Psoas muscle (tissue), 8 donors: ENCODE measurements around the gene SIGLEC10. TPM values are rescaled to one million over a fixed set of nuclear protein-coding genes. Genes with fewer than 3 reads are reported as not detected.
"Not testable (repeated sequence)": the region's sequence is repeated elsewhere in the genome, so short reads cannot be mapped to it uniquely, and the experiment has no call there.

ENCODE experiments used
- ATAC-seq, 4 donors: fragments of 200-7000 bp; cut with Tn5 transposase; one replicate each; pipeline ENCODE4 v1.9.1; 2020; ENCODE audit warnings: moderate library complexity in 3 of 4, mild to moderate bottlenecking in 2 of 4
- DNase-seq, 2 donors: peaks; one replicate each; pipeline ENCODE4 v3.0.0-alpha.2; 2020
- H3K27ac ChIP-seq: fragments of 200-600 bp; one replicate; pipeline ENCODE4 v1.8.0; 2022
- H3K27me3 ChIP-seq, 3 donors: fragments of 200-600 bp in 1 of 3; one replicate each; pipeline versions ENCODE4 v1.6.1 to v1.8.0; 2013 to 2022; ENCODE audit warnings: low read length in 2 of 3, mild to moderate bottlenecking in 2 of 3, moderate library complexity in 1 of 3; ENCODE audit not compliant: insufficient read depth in 3 of 3
- H3K36me3 ChIP-seq, 2 donors: fragments of 200-600 bp in 1 of 2; one replicate each; pipeline versions ENCODE4 v1.6.1 to v1.8.0; 2013 to 2022; ENCODE audit warnings: low read depth in 1 of 2, mild to moderate bottlenecking in 1 of 2, moderate library complexity in 1 of 2; ENCODE audit not compliant: insufficient read depth in 1 of 2
- H3K4me1 ChIP-seq: fragments of 200-600 bp; one replicate; pipeline ENCODE4 v1.8.0; 2022
- H3K4me3 ChIP-seq: fragments of 200-600 bp; one replicate; pipeline ENCODE4 v1.8.0; 2022; ENCODE audit warnings: mild to moderate bottlenecking
- H3K9me3 ChIP-seq: fragments of 200-600 bp; one replicate; pipeline ENCODE4 v1.8.0; 2022
- CTCF ChIP-seq: fragments of 200-600 bp; IDR thresholded peaks from one replicate; pipeline ENCODE4 v1.8.0; 2022; ENCODE audit warnings: antibody characterized with exemption
- WGBS, 3 donors: extraction: QIAGEN DNeasy Blood & Tissue Kit; methylation state at CpG; one replicate each; pipeline versions ENCODE4 v1.1.6 to v1.1.7; 2013; 5-methylcytosine and 5-hydroxymethylcytosine counted together
- intact Hi-C, 2 donors: fragments of 100-400 bp; cut with DNase I; formaldehyde crosslinking; loops; one replicate each; pipeline versions ENCODE4 v1.11.0 to v1.14.2; 2022
- polyA plus RNA-seq, 3 donors: library from polyadenylated mRNA; stranded (reverse); fragments of 200-250 nt; gene quantifications; one replicate each; pipeline ENCODE4 v1.2.3, GENCODE V29; 2013
- total RNA-seq, 4 donors: library from RNA; stranded (reverse); fragmentation: NEBNext Ultra II Directional in 2 of 4; extraction: Animal tissue kit (Norgen Biotek cat#: 25700) in 2 of 4; gene quantifications; one replicate each; pipeline versions ENCODE4 v1.2.1 to v1.2.4, GENCODE V29; 2021 to 2023
- donor health status: healthy with polysubstance abuse.
- donor health status: DM: no; HTN: no; CAD: no; lungs with moderate emphysema.
- donor health status: Bipolar disorder and iron deficiency.
- donor health status: healthy.
- donor health status: DM: yes; HTN: yes; CAD: no.
- donor health status: DM: no; HTN: no; CAD: no.
- donor health status: DM: no; HTN: no; CAD: no.
- donor health status: DM: yes; HTN: yes; CAD: no.

The SIGLEC10 gene
- total and polyA plus RNA-seq, 7 donors, result 0.09 to 1.1 (median 0.73) TPM

- H3K4me3 ChIP-seq, result no peak overlapping the region
- ATAC-seq, result no peak
- 84 to 90% (median 89%) methylated on average over 2 of the region's 2 CpGs for WGBS, 3 donors
- no peak for TF ChIP-seq CTCF
- no peaks in the 10 kb centered on the region for H3K9me3 ChIP-seq
- intact Hi-C loops, result no loop called here
- no peak overlapping the region for H3K27ac ChIP-seq
- no peaks in the 10 kb centered on the region for H3K36me3 ChIP-seq
- H3K4me1 ChIP-seq, result no peaks in the 10 kb centered on the region
- peaks cover 0 to 12% (median 9%) of the 10 kb centered on the region in 3 donors for H3K27me3 ChIP-seq
- no peak for DNase-seq
These were observed 1.3 kb upstream of the SIGLEC10 start for GRCh38 chr19:51418707-51419106.

DNA sequence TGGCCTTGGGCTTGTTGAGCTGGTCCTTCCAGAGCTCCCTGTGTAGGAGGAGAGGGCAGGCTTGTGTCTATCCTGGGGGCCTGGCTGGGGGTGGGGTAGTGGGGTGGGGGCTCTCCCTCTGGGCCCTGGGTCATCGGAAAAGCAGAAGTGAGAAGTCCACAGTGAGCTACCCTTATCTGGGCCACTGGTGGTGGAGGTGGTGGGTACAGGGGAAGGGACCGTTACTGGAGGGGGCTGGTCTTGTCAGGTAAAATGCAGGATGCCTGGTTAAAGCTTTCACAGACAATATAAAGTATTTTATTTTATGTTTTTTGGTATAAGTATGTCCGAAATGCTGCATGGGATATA is 342 bp upstream of the SIGLEC10 start:
- intact Hi-C loops, result no loop called here
- Histone ChIP-seq H3K27ac (no peak overlapping the region), H3K27me3 (peaks cover 0 to 12% (median 9%) of the 10 kb centered on the region in 3 donors), H3K36me3 (no peaks in the 10 kb centered on the region), H3K4me1 (no peaks in the 10 kb centered on the region), H3K9me3 (no peaks in the 10 kb centered on the region), H3K4me3 (no peak overlapping the region)
- DNase-seq (no peak), ATAC-seq (no peak)
- TF ChIP-seq CTCF, result no peak
- 64 to 93% (median 73%) methylated on average over 3 of the region's 3 CpGs for WGBS, 3 donors

DNA sequence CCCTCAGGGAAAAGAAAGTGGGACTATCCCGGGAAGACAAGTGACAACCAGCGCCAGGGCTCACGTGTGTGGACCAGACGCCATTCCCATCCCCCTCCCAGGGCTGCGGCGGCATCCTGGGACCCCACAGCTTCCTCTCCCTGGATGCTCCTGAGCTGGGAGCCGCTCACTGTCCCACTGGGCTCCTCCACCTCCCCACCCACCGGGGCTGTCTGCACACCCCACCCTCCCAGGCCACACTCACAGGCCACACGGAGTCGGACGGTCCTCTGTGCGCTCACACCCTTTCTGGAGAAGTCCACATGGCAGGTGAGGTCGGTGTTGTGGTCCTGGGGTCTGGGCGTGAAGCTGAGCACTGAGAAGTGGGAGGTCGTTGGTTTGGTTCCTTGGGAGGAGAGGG is 1.0 kb downstream of the SIGLEC10 start:
- H3K9me3 ChIP-seq, DNase-seq, H3K4me1 ChIP-seq, H3K36me3 ChIP-seq, H3K4me3 ChIP-seq, ATAC-seq, H3K27ac ChIP-seq, intact Hi-C loops: not testable (repeated sequence)
- 66 to 75% (median 75%) methylated on average over 14 to 15 of the region's 15 CpGs for WGBS, 3 donors
- peaks cover 0 to 10% (median 9%) of the 10 kb centered on the region in 3 donors for H3K27me3 ChIP-seq

DNA sequence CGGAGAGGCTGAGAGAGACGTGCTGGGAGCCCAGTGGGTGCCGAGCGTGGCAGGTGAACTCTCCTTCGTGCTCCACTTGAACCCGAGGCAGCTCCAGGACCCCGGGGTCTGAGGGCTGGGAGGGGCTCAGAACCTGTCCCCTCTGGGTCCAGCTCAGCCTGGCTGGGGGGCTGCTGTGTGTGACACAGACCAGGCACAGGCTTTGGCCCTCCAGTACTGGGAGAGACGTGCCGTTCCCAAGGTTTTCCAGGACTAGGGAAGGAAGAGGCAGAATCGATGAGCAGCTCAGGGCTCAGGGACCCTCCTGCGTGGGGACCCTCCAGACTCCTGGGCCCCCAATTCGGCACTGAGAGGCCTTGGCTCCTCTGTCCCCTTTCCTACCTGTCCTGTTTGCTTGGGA is 2.3 kb downstream of the SIGLEC10 start:
- no peaks in the 10 kb centered on the region for H3K36me3 ChIP-seq
- TF ChIP-seq CTCF, result no peak
- H3K4me1 ChIP-seq, result no peaks in the 10 kb centered on the region
- no peak overlapping the region for H3K4me3 ChIP-seq
- H3K27ac ChIP-seq, result no peak overlapping the region
- intact Hi-C loops, result no loop called here
- no peaks in the 10 kb centered on the region for H3K9me3 ChIP-seq
- peaks cover 0 to 5% (median 3%) of the 10 kb centered on the region in 3 donors for H3K27me3 ChIP-seq
- ATAC-seq (no peak), DNase-seq (no peak)
- 84 to 86% (median 85%) methylated on average over 11 to 12 of the region's 12 CpGs for WGBS, 3 donors

DNA sequence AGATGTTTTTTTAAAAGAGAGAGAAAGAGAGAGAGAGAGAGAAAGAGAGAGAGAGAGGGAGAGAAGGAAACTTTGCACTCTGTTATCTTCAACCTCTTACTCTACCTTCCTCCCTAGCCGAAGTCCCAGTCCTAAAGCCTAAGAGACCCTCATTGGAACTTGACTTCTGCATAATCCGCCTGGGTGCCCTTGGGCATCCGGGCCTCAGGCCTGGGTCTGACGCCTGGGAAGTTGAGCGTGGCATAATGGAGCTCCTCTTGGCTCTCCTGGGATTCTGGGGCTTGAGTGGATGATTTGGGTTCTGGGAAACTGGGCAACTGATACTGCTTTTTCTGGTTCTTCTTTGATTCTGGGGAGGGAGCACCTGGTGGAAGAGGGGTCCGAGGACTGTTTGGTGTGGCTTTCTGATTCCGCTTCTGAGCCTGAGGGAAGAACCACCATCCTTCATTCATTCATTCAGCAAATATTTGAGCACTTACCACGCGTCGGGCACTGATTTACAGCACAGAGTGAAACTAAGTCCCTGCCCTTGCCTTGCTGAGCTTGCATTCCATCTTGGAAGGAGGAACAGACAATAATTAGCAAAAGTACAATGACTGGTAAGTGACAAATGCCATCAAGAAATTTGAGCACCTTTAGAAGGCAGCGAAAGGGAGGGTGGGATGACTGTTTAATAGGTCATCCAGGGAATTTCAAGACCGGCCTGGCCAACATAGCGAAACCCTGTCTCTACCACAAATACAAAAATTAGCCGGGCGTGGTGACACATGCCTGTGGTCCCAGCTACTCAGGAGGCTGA is 6.3 kb downstream of the SIGLEC10 start:
- intact Hi-C loops, result no loop called here
- no peak for ATAC-seq
- Histone ChIP-seq H3K4me3 (no peak overlapping the region), H3K27me3 (no peaks in the 10 kb centered on the region), H3K27ac (no peak overlapping the region), H3K36me3 (no peaks in the 10 kb centered on the region), H3K4me1 (no peaks in the 10 kb centered on the region), H3K9me3 (peaks cover 2% of the 10 kb centered on the region)
- no peak for TF ChIP-seq CTCF
- 85 to 93% (median 92%) methylated on average over 15 of the region's 15 CpGs for WGBS, 3 donors
- no peak for DNase-seq
